ENCODE measurements around the gene OAF.

The OAF gene

DNA sequence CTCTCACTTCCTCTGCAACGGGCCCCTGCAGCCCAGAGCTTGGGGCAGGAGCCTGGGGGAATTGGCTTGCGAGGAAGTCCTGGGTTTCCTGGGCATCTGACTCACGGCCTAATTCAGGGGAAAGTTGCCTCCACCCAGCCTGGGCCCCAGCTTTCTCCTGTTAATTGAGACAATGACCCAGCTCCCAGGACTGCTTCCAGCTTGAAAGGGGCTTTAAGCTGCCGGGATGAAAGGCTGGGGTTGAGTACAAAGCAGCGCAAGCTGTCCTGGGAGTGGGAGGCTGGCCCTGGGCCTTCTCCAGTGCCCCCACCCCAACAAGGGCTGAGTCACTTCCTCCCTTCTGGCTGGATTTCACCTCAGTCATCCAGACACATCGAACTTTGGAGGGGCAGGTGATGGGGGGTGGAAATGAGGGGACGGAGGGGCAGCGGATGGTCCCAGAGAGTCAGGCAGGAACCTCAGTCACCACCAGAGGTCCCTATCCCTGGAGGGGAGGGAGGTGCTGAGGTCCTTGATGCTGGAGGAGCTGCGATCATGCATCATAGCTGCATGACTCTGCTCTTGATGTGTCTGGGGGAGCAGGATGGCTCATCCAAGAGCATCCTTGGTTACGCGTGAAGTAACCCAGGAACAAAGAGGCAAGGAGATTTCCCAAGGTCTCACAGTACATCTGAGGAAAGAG, 30.1 kb upstream of the OAF start:
- peak; percentile 31 for DNase-seq (ENCODE audit: low read depth)
- TF ChIP-seq, protein P1, sequence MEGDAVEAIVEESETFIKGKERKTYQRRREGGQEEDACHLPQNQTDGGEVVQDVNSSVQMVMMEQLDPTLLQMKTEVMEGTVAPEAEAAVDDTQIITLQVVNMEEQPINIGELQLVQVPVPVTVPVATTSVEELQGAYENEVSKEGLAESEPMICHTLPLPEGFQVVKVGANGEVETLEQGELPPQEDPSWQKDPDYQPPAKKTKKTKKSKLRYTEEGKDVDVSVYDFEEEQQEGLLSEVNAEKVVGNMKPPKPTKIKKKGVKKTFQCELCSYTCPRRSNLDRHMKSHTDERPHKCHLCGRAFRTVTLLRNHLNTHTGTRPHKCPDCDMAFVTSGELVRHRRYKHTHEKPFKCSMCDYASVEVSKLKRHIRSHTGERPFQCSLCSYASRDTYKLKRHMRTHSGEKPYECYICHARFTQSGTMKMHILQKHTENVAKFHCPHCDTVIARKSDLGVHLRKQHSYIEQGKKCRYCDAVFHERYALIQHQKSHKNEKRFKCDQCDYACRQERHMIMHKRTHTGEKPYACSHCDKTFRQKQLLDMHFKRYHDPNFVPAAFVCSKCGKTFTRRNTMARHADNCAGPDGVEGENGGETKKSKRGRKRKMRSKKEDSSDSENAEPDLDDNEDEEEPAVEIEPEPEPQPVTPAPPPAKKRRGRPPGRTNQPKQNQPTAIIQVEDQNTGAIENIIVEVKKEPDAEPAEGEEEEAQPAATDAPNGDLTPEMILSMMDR (conservative IDR thresholded peaks at IDR 0.05; ENCODE audit: low read length): peak; percentile 15; the same call in 1 of the 2 replicates
- no peak overlapping the region for H3K4me3 ChIP-seq (ENCODE audit: low read length)

- no peak for DNase-seq (ENCODE audit: low read depth)
- TF ChIP-seq, protein P1 (conservative IDR thresholded peaks at IDR 0.05; ENCODE audit: low read length): no peak
- H3K4me3 ChIP-seq (ENCODE audit: low read length): no peak overlapping the region
Observed at GRCh38 chr11:120181376-120181975, 29.4 kb upstream of the OAF start.

DNA sequence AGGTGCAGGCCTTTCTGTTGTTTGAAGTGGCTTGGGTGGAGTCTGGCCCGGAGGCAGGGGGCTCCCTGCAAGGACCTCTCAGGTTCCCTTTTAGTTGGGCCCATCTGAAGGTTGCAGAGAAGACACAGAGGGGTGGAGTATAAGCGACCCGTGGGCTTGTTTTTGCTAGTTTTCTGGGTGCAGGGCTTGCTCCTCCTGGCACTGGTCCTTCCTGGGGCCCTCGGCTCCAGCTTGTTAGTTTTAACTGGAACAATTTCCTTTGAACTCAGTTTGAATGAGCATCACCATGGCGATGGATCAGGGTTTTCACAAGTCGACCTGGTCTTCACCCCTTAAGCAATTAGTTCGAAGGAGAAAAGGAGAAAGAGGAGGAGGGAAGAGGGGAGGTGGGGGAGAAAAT, 28.5 kb upstream of the OAF start:
- DNase-seq (ENCODE audit: low read depth): no peak
- no peak overlapping the region for H3K4me3 ChIP-seq (ENCODE audit: low read length)

GRCh38 chr11:120182790-120183491, 27.9 kb upstream of the OAF start:
- TF ChIP-seq, protein P1 (conservative IDR thresholded peaks at IDR 0.05; ENCODE audit: low read length): peak; percentile 45
- H3K4me3 ChIP-seq (ENCODE audit: low read length): no peak overlapping the region
- no peak for DNase-seq (ENCODE audit: low read depth)

More for the DNA sequence above, 28.5 kb upstream of the OAF start:
- TF ChIP-seq, protein P1 (conservative IDR thresholded peaks at IDR 0.05; ENCODE audit: low read length): no peak

DNA sequence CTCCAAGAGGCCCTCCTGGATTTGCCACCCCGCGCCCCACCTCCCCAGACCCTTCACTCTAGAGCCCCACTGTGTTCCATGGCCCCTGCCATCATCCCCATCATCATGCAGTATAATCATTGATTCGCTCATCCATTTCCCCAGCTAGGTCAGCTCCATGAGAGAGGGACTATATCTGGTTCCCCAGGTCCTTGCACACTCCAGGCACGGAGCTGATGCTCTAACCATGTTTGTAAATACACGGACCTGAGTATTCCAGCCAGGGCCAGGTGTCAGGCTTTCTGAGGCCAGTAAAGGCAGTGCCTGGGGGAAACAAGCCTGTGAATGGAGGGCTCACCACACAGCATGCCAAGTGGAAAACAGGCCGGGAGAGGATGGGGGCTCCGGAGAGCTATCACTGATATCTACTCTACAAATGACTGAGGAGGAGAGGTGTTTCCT, 27.1 kb upstream of the OAF start:
- H3K4me3 ChIP-seq (ENCODE audit: low read length): no peak overlapping the region
- DNase-seq (ENCODE audit: low read depth): no peak
- TF ChIP-seq, protein P1 (conservative IDR thresholded peaks at IDR 0.05; ENCODE audit: low read length): no peak

GRCh38 chr11:120184371-120184945, 26.4 kb upstream of the OAF start:
- TF ChIP-seq, protein P1 (conservative IDR thresholded peaks at IDR 0.05; ENCODE audit: low read length): no peak
- no peak overlapping the region for H3K4me3 ChIP-seq (ENCODE audit: low read length)
- no peak for DNase-seq (ENCODE audit: low read depth)

All from AG10803 (cell line).